GM23338 (cell line): ENCODE results near the gene POLR2L.

Experiments used
- CTCF ChIP-seq, 2 experiments: fragments of 200-600 bp in 1 of 2; sonication (generic) in 1 of 2; conservative IDR thresholded peaks; 2 replicates each; pipeline versions ENCODE4 v1.5.1 to v1.6.1; 2016 to 2017; ENCODE audit warnings: antibody characterized with exemption in 2 of 2, low read depth in 2 of 2, mild to moderate bottlenecking in 2 of 2, moderate library complexity in 1 of 2
- EZH2phosphoT487 ChIP-seq: fragments of 200-600 bp; sonication (generic); IDR thresholded peaks from one replicate; pipeline ENCODE4 v1.8.1; 2018; ENCODE audit warnings: antibody characterized with exemption; ENCODE audit not compliant: unreplicated experiment
- JUNB ChIP-seq: IDR thresholded peaks from one replicate; pipeline ENCODE4 v1.6.1; 2016; ENCODE audit warnings: antibody characterized with exemption; ENCODE audit not compliant: unreplicated experiment
- ZNF114 ChIP-seq: fragments of 250-450 bp; sonication (Bioruptor Pico); IDR thresholded peaks from 2 replicates; pipeline ENCODE4 v1.5.0; 2020; ENCODE audit warnings: mild to moderate bottlenecking, moderate library complexity

- TF ChIP-seq CTCF (conservative IDR thresholded peaks at IDR 0.05; ENCODE audit: low read depth in 2 of 2) (no peak), JUNB (no peak), ZNF114 (CRISPR knock-in tag) (no peak), EZH2phosphoT487 (no peak)
Measured at GRCh38 chr11:858053-858761, 15.9 kb upstream of the POLR2L start.
